K562 (cell line): ENCODE data around the gene PPIL4.

Experiments
- EZH2 ChIP-seq: IDR thresholded peaks from 2 replicates; pipeline ENCODE4 v1.6.1; 2012; ENCODE audit warnings: low read depth, mild to moderate bottlenecking, inconsistent platforms, low read length, borderline replicate concordance
- MTA2 ChIP-seq: fragments of 450-650 bp; IDR thresholded peaks from 2 replicates; pipeline ENCODE4 v1.6.1; 2016; ENCODE audit warnings: low read depth
- RAD51 ChIP-seq: fragments of 450-650 bp; IDR thresholded peaks from 2 replicates; pipeline ENCODE4 v1.7.1; 2016; ENCODE audit warnings: low read depth, mild to moderate bottlenecking, borderline replicate concordance
- ZBTB11 ChIP-seq, 3 experiments: fragments of 200-800 bp in 1 of 3; fragments of 250-450 bp in 1 of 3; fragments of 450-650 bp in 1 of 3; sonication (Bioruptor Pico) in 1 of 3; sonication (Bioruptor generic) in 1 of 3; formaldehyde crosslinking in 1 of 3; IDR thresholded peaks; 2 replicates each; pipeline versions ENCODE4 v1.6.1 to v1.8.0; 2016 to 2022; ENCODE audit warnings: mild to moderate bottlenecking in 2 of 3, missing genetic modification characterization in 2 of 3, missing compliant biosample characterization in 1 of 3, moderate library complexity in 1 of 3
- ZNF134 ChIP-seq: fragments of 250-450 bp; sonication (Bioruptor Pico); conservative IDR thresholded peaks from 2 replicates; pipeline ENCODE4 v1.4.0; 2020

DNA sequence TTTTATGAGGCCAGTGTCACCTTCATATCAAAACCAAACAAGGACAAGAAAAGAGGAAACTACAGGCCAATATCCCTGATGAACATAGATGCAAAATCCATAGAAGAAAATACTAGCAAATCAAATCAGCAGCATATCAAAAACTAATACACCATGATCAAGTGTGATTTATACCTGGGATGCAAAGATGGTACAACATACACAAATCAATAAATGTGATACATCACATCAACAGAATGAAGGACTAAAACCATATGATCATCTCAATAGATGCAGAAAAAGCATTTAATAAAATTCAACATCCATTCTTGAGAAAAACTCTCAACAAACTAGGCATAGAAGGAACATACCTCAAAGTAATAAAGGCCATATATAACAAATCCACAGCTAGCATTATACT is 12.2 kb upstream of the PPIL4 start:
- TF ChIP-seq MTA2 (no peak), EZH2 (no peak), RAD51 (no peak), ZNF134 (CRISPR knock-in tag) (no peak), ZBTB11 (CRISPR knock-in tag; IDR thresholded peaks at IDR 0.05) (no peak)
